Hematopoietic multipotent progenitor cell treated with erythropoietin and hydrocortisone succinate and interleukin-3 and kit ligand, for 8 days (in vitro differentiated cells): ENCODE results near the gene ZNF75A.
A peak's percentile ranks its signal among the peaks of the same experiment; 100 is the strongest.

Experiments used
- DNase-seq: peaks from one replicate; pipeline ENCODE4 v3.0.0-alpha.2; 2015

ZNF75A gene

GRCh38 chr16:3289998-3290673 is 15.2 kb upstream of the ZNF75A start:
- DNase-seq, result no peak

- DNase-seq, result no peak
Observed at GRCh38 chr16:3292604-3293003, 12.7 kb upstream of the ZNF75A start.

GRCh38 chr16:3295209-3295608 is 10.1 kb upstream of the ZNF75A start:
- DNase-seq, result no peak

- no peak for DNase-seq
Observed at GRCh38 chr16:3295783-3296182, 9.5 kb upstream of the ZNF75A start.

- peak; percentile 18 for DNase-seq
Observed at GRCh38 chr16:3304370-3304769, 927 bp upstream of the ZNF75A start.

- peak; percentile 16 for DNase-seq
Observed at GRCh38 chr16:3306078-3306477, 781 bp downstream of the ZNF75A start.

GRCh38 chr16:3311496-3311895 is 6.2 kb downstream of the ZNF75A start:
- no peak for DNase-seq

GRCh38 chr16:3317315-3317999 is 12.2 kb downstream of the ZNF75A start:
- peak; percentile 26 for DNase-seq

GRCh38 chr16:3321816-3322215 is 16.5 kb downstream of the ZNF75A start:
- DNase-seq, result no peak

- DNase-seq, result no peak
Observed at GRCh38 chr16:3327514-3327913, 22.2 kb downstream of the ZNF75A start.

- no peak for DNase-seq
Observed at GRCh38 chr16:3328104-3328503, 22.8 kb downstream of the ZNF75A start.

GRCh38 chr16:3328643-3329042 is 23.3 kb downstream of the ZNF75A start:
- DNase-seq, result no peak

GRCh38 chr16:3346041-3346440 is 40.7 kb downstream of the ZNF75A start:
- no peak for DNase-seq

- no peak for DNase-seq
Observed at GRCh38 chr16:3347586-3347985, 42.3 kb downstream of the ZNF75A start.

GRCh38 chr16:3348547-3349167 is 43.4 kb downstream of the ZNF75A start:
- DNase-seq, result peak; percentile 8

GRCh38 chr16:3349175-3349574 is 43.9 kb downstream of the ZNF75A start:
- DNase-seq, result no peak

GRCh38 chr16:3355589-3355988 is 50.3 kb downstream of the ZNF75A start, which contains the start of gene OR2C1:
TSS of gene OR2C1 (plus strand) at chr16:3355889. CDS start at chr16:3355941, 52 bp downstream.
- no peak for DNase-seq

GRCh38 chr16:3356118-3356517 is 50.8 kb downstream of the ZNF75A start:
- no peak for DNase-seq

GRCh38 chr16:3358871-3359270 is 53.6 kb downstream of the ZNF75A start:
- DNase-seq, result no peak

- DNase-seq, result no peak
Observed at GRCh38 chr16:3362931-3363330, 57.6 kb downstream of the ZNF75A start.

- DNase-seq, result peak; percentile 22
Observed at GRCh38 chr16:3363793-3364192, 58.5 kb downstream of the ZNF75A start.

GRCh38 chr16:3364774-3365427 is 59.6 kb downstream of the ZNF75A start:
- DNase-seq, result peak; percentile 95
